CD14-positive monocyte (primary cell): ENCODE data around the gene NUP188. TPM values are rescaled to one million over a fixed set of nuclear protein-coding genes. Genes with fewer than 3 reads are reported as not detected.

Experiments used
- DNase-seq, 3 donors: peaks; one replicate each; pipeline ENCODE4 v3.0.0-alpha.2; 2011 to 2022
- H2AFZ ChIP-seq: 2 replicates; pipeline ENCODE4 v1.6.0; 2012; ENCODE audit warnings: mild to moderate bottlenecking, low read depth, low read length, inconsistent platforms; ENCODE audit not compliant: insufficient read depth, poor library complexity, severe bottlenecking
- H3K27ac ChIP-seq, 2 donors: 1 replicate in 1 of 2; 2 replicates in 1 of 2; pipeline ENCODE4 v1.5.1; 2012 to 2013; ENCODE audit warnings: low read length in 2 of 2, control low read depth in 1 of 2, inconsistent platforms in 1 of 2, low read depth in 1 of 2, mild to moderate bottlenecking in 1 of 2
- H3K27me3 ChIP-seq, 2 donors: one replicate each; pipeline versions ENCODE4 v1.6.0 to v1.6.1; 2011 to 2013; ENCODE audit warnings: low read length in 2 of 2; ENCODE audit not compliant: control insufficient read depth in 2 of 2, insufficient read depth in 2 of 2
- H3K36me3 ChIP-seq, 2 donors: replicated peaks in 1 of 2; 1 replicate in 1 of 2; 2 replicates in 1 of 2; pipeline versions ENCODE4 v1.5.1 to v1.6.1; 2012 to 2013; ENCODE audit warnings: low read length in 2 of 2, control low read depth in 1 of 2, inconsistent platforms in 1 of 2, mild to moderate bottlenecking in 1 of 2; ENCODE audit not compliant: insufficient read depth in 2 of 2, control insufficient read depth in 1 of 2
- H3K4me1 ChIP-seq, 2 donors: 1 replicate in 1 of 2; 2 replicates in 1 of 2; pipeline versions ENCODE4 v1.5.1 to v1.6.1; 2012 to 2013; ENCODE audit warnings: low read length in 2 of 2, control low read depth in 1 of 2, inconsistent platforms in 1 of 2, mild to moderate bottlenecking in 1 of 2, moderate library complexity in 1 of 2; ENCODE audit not compliant: insufficient read depth in 2 of 2, control insufficient read depth in 1 of 2
- H3K4me2 ChIP-seq: replicated peaks from 2 replicates; pipeline ENCODE3; 2012; ENCODE audit warnings: low read length, moderate library complexity, mild to moderate bottlenecking; ENCODE audit not compliant: poor library complexity, severe bottlenecking; ENCODE audit errors: extremely low read depth
- H3K4me3 ChIP-seq, 3 experiments: fragments of 200-600 bp in 1 of 3; sonication (generic) in 1 of 3; replicated peaks in 1 of 3; 1 replicate in 2 of 3; 2 replicates in 1 of 3; pipeline ENCODE4 v1.5.1; 2011 to 2013; ENCODE audit warnings: low read length in 3 of 3, mild to moderate bottlenecking in 3 of 3, control low read depth in 2 of 3, low read depth in 2 of 3, inconsistent platforms in 1 of 3, moderate library complexity in 1 of 3
- H3K79me2 ChIP-seq: 2 replicates; pipeline ENCODE4 v1.6.0; 2012; ENCODE audit warnings: mild to moderate bottlenecking, control low read depth, inconsistent platforms, low read length, moderate library complexity; ENCODE audit not compliant: insufficient read depth
- H3K9ac ChIP-seq: 2 replicates; pipeline ENCODE4 v1.6.0; 2017; ENCODE audit warnings: low read length, mild to moderate bottlenecking; ENCODE audit not compliant: insufficient read depth, poor library complexity, severe bottlenecking
- H3K9me3 ChIP-seq, 2 donors: replicated peaks in 1 of 2; 1 replicate in 1 of 2; 2 replicates in 1 of 2; pipeline versions ENCODE4 v1.5.1 to v1.6.1; 2012 to 2013; ENCODE audit warnings: low read length in 2 of 2, control low read depth in 1 of 2; ENCODE audit not compliant: control insufficient read depth in 1 of 2, insufficient read depth in 1 of 2
- H4K20me1 ChIP-seq: 2 replicates; pipeline ENCODE4 v1.6.0; 2012; ENCODE audit warnings: mild to moderate bottlenecking, low read length, control low read depth, moderate library complexity; ENCODE audit not compliant: insufficient read depth
- H3K27ac Mint-ChIP-seq, 7 donors: one replicate each; pipeline ENCODE4 v1.8.0; 2020; ENCODE audit warnings: mild to moderate bottlenecking in 7 of 7, mixed read lengths in 7 of 7, moderate library complexity in 6 of 7, inconsistent platforms in 2 of 7
- H3K27me3 Mint-ChIP-seq, 3 donors: one replicate each; pipeline ENCODE4 v1.8.0; 2021 to 2022; ENCODE audit warnings: low read depth in 3 of 3, mild to moderate bottlenecking in 3 of 3, mixed read lengths in 3 of 3, moderate library complexity in 3 of 3, inconsistent platforms in 1 of 3
- H3K36me3 Mint-ChIP-seq, 2 donors: one replicate each; pipeline ENCODE4 v1.8.0; 2020; ENCODE audit warnings: mixed read lengths in 2 of 2, inconsistent platforms in 1 of 2, mild to moderate bottlenecking in 1 of 2
- H3K4me1 Mint-ChIP-seq: one replicate; pipeline ENCODE4 v1.8.0; 2020; ENCODE audit warnings: mild to moderate bottlenecking, mixed read lengths
- H3K4me3 Mint-ChIP-seq, 2 donors: one replicate each; pipeline ENCODE4 v1.8.0; 2020; ENCODE audit warnings: mild to moderate bottlenecking in 2 of 2, mixed read lengths in 2 of 2, moderate library complexity in 1 of 2
- H3K9me3 Mint-ChIP-seq, 7 donors: one replicate each; pipeline ENCODE4 v1.8.0; 2020 to 2022; ENCODE audit warnings: mixed read lengths in 7 of 7, mild to moderate bottlenecking in 6 of 7, moderate library complexity in 6 of 7, inconsistent platforms in 2 of 7
- WGBS: methylation state at CpG from one replicate; pipeline ENCODE4 v1.1.5; 2013; ENCODE audit warnings: missing lambda C conversion rate; ENCODE audit not compliant: insufficient coverage; 5-methylcytosine and 5-hydroxymethylcytosine counted together
- intact Hi-C, 2 donors: fragments of 100-400 bp; cut with micrococcal nuclease; formaldehyde crosslinking; loops; one replicate each; pipeline versions ENCODE4 v1.15.0 to v1.15.1; 2023
- polyA plus RNA-seq, 3 donors: library from polyadenylated mRNA; depleted of rRNA in 1 of 3; unstranded in 2 of 3; stranded (reverse) in 1 of 3; fragments of 300-500 nt in 2 of 3; fragments of >200 nt in 1 of 3; fragmentation: Illumina TruSeq in 2 of 3; gene quantifications; 1 replicate in 2 of 3; 2 replicates in 1 of 3; pipeline ENCODE4 v1.2.3, GENCODE V29; 2012 to 2021
- TF ChIP-seq, protein P1 (sequence below): fragments of 200-600 bp; IDR thresholded peaks from one replicate; pipeline ENCODE4 v1.8.0; 2022; ENCODE audit warnings: antibody characterized with exemption, mild to moderate bottlenecking

The NUP188 gene
- polyA plus RNA-seq, 3 donors = 10.5 to 28.2 (median 17.2) TPM

DNA sequence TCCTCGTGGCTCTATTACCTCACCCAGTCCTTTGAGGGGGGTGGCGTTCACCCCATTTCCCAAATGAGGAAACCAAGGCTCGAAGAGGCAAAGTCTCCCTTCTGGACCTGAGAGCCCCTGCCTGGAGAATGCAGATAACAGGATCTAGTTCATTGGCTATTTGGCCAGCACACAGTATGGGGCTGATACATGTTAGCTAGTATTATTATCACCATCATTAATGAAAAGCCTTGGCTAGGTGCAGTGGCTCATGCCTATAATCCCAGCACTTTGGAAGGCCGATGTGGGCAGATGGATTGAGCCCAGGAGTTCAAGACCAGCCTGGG, 76.4 kb downstream of the NUP188 start:
- Mint-ChIP-seq H3K4me3 (no peak overlapping the region), H3K4me1 (peaks cover 26% of the 10 kb centered on the region), H3K9me3 (peaks cover 0 to under 1% (median 0%) of the 10 kb centered on the region in 7 donors), H3K36me3 (peaks cover 6 to 26% of the 10 kb centered on the region in 2 donors), H3K27me3 (peaks cover 0 to 5% (median 0%) of the 10 kb centered on the region in 3 donors), H3K27ac (no peak overlapping the region)
- no CpG with 5 or more reads among the region's 4 CpGs for WGBS
- peaks cover 11% of the 10 kb centered on the region for H4K20me1 ChIP-seq
- TF ChIP-seq, protein P1, sequence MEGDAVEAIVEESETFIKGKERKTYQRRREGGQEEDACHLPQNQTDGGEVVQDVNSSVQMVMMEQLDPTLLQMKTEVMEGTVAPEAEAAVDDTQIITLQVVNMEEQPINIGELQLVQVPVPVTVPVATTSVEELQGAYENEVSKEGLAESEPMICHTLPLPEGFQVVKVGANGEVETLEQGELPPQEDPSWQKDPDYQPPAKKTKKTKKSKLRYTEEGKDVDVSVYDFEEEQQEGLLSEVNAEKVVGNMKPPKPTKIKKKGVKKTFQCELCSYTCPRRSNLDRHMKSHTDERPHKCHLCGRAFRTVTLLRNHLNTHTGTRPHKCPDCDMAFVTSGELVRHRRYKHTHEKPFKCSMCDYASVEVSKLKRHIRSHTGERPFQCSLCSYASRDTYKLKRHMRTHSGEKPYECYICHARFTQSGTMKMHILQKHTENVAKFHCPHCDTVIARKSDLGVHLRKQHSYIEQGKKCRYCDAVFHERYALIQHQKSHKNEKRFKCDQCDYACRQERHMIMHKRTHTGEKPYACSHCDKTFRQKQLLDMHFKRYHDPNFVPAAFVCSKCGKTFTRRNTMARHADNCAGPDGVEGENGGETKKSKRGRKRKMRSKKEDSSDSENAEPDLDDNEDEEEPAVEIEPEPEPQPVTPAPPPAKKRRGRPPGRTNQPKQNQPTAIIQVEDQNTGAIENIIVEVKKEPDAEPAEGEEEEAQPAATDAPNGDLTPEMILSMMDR = no peak
- no peaks in the 10 kb centered on the region for H3K9me3 ChIP-seq
- H2AFZ ChIP-seq = no peak overlapping the region
- DNase-seq = peak in 1 of 3 donors; percentile 2
- intact Hi-C loops = loop anchor here in 1 of 2 donors (10.0 kb wide), 1 partner anchor 569 kb away; the partner anchor contains the start of gene ODF2
- H3K36me3 ChIP-seq = peaks cover 0 to 6% of the 10 kb centered on the region in 2 donors
- no peaks in the 10 kb centered on the region for H3K27me3 ChIP-seq
- H3K9ac ChIP-seq = peak overlapping the region; percentile 4
- peaks cover 9 to 19% of the 10 kb centered on the region in 2 donors for H3K4me1 ChIP-seq
- peaks cover 11% of the 10 kb centered on the region for H3K79me2 ChIP-seq
- H3K27ac ChIP-seq = no peak overlapping the region
- H3K4me3 ChIP-seq = no peak overlapping the region
- no peak overlapping the region for H3K4me2 ChIP-seq

DNA sequence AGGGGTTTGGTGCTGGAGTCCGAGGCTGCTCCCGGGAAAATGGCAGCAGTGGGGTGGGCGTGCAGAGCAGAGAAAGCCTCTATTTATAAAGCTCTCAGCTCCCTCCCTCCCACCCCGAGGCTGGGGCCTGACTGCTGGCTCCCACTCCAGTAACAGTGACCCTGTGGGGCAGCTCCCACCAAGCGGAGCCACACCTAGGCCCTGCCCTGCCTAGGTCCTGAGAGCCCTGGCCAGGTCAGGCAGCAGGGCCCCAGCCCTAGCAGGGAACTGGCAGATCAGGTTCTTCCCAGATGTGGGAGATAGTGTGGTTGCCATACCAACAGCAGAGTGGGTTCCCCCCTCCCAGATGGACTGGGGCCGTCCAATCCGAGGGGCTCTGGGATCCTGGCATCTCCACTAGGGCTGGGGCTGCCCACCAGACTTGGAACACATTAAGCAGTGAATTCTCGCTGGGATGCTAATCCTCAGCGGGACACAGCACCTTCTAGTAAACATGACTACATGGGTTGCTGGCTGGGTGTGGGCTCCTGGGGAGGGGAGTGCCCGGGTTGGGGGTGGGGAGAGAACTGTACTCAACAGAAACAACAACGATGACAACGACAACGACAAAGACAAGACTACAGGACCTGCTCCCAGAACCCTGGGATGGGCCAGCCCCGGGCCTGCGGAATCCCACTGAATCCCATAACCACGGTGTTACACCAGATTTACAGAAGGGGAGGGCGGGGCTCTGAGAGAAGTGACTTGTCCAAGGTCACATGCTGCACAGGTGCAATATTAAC, 79.1 kb downstream of the NUP188 start:
- TF ChIP-seq, protein P1 = no peak
- Histone ChIP-seq H3K79me2 (peaks cover 11% of the 10 kb centered on the region), H3K4me2 (peak overlapping the region; percentile 88), H3K9ac (no peak overlapping the region), H3K27me3 (no peaks in the 10 kb centered on the region), H3K36me3 (no peaks in the 10 kb centered on the region), H3K9me3 (no peaks in the 10 kb centered on the region), H4K20me1 (peaks cover 11% of the 10 kb centered on the region), H3K4me3 (peak overlapping the region in 1 of 3 experiments; percentile 78), H3K27ac (no peak overlapping the region), H2AFZ (no peak overlapping the region), H3K4me1 (peaks cover 12 to 24% of the 10 kb centered on the region in 2 donors)
- Mint-ChIP-seq H3K4me3 (peak overlapping the region in 1 of 2 donors; percentile 71), H3K4me1 (peaks cover 23% of the 10 kb centered on the region), H3K9me3 (no peaks in the 10 kb centered on the region), H3K36me3 (peaks cover 5 to 9% of the 10 kb centered on the region in 2 donors), H3K27ac (no peak overlapping the region), H3K27me3 (peaks cover 0 to 5% (median 0%) of the 10 kb centered on the region in 3 donors)
- 87% methylated on average over 4 of the region's 17 CpGs for WGBS
- DNase-seq = peak in 1 of 3 donors; percentile 9
- intact Hi-C loops = loop anchor here (5.0 to 10.0 kb wide), 2 partner anchors 79 to 572 kb away; partner anchors contain the start of genes DOLK (in 1 of the 2), NUP188 (in 1 of the 2) and ODF2 (in 1 of the 2)
